ENCODE data around the gene OR11G2. TPM values are rescaled to one million over a fixed set of nuclear protein-coding genes. Genes with fewer than 3 reads are reported as not detected.
"Not testable (repeated sequence)": the region's sequence is repeated elsewhere in the genome, so short reads cannot be mapped to it uniquely, and the experiment has no call there.

The OR11G2 gene
- total RNA-seq, 6 experiments from 2014 or later = not detected

GRCh38 chr14:20198991-20199390 lies 8.3 kb downstream of the OR11G2 start:
- Mint-ChIP-seq H3K4me3 (no peak overlapping the region), H3K27me3 (ENCODE audit: insufficient read depth) (peaks cover 2% of the 10 kb centered on the region; the same call in 1 of the 2 replicates), H3K36me3 (ENCODE audit: low read depth) (0 out of 2 replicates have a peak, but pooled peaks cover 2% of the 10 kb centered on the region)

GRCh38 chr14:20204721-20205120 lies 14.0 kb downstream of the OR11G2 start:
- H3K27ac Mint-ChIP-seq = no peak overlapping the region

More at GRCh38 chr14:20198991-20199390, 8.3 kb downstream of the OR11G2 start:
- no peak for DNase-seq
- peaks cover 17% of the 10 kb centered on the region for H3K9me3 Mint-ChIP-seq
- no peak for TF ChIP-seq CTCF (IDR thresholded peaks at IDR 0.05)
- no peaks in the 10 kb centered on the region for H3K4me1 Mint-ChIP-seq (ENCODE audit: low read depth)
- no peak overlapping the region for H3K27ac Mint-ChIP-seq

GRCh38 chr14:20209595-20209994 lies 18.9 kb downstream of the OR11G2 start:
- no peak overlapping the region for H3K4me3 Mint-ChIP-seq
- TF ChIP-seq CTCF (IDR thresholded peaks at IDR 0.05) = no peak
- no peaks in the 10 kb centered on the region for H3K4me1 Mint-ChIP-seq (ENCODE audit: low read depth)
- no peak for DNase-seq
- no peaks in the 10 kb centered on the region for H3K27me3 Mint-ChIP-seq (ENCODE audit: insufficient read depth)
- H3K9me3 Mint-ChIP-seq = peaks cover 9% of the 10 kb centered on the region
- H3K27ac Mint-ChIP-seq = no peak overlapping the region
- peaks cover 5% of the 10 kb centered on the region; the same call in 1 of the 2 replicates for H3K36me3 Mint-ChIP-seq (ENCODE audit: low read depth)

More at GRCh38 chr14:20204721-20205120, 14.0 kb downstream of the OR11G2 start:
- DNase-seq = no peak
- Mint-ChIP-seq H3K36me3 (ENCODE audit: low read depth) (0 out of 2 replicates have a peak, but pooled peaks cover 4% of the 10 kb centered on the region), H3K27me3 (ENCODE audit: insufficient read depth) (no peaks in the 10 kb centered on the region), H3K9me3 (peaks cover 13% of the 10 kb centered on the region), H3K4me1 (ENCODE audit: low read depth) (no peaks in the 10 kb centered on the region), H3K4me3 (no peak overlapping the region)
- no peak for TF ChIP-seq CTCF (IDR thresholded peaks at IDR 0.05)

- H3K4me1 Mint-ChIP-seq (ENCODE audit: low read depth) = not testable (repeated sequence)
Measured at GRCh38 chr14:20212406-20212805, 21.7 kb downstream of the OR11G2 start.

GRCh38 chr14:20215196-20215595 lies 24.5 kb downstream of the OR11G2 start:
- peaks cover 5% of the 10 kb centered on the region for H3K9me3 Mint-ChIP-seq
- no peak for DNase-seq

More at GRCh38 chr14:20212406-20212805, 21.7 kb downstream of the OR11G2 start:
- H3K27me3 Mint-ChIP-seq (ENCODE audit: insufficient read depth); DNase-seq; H3K4me3 Mint-ChIP-seq; H3K9me3 Mint-ChIP-seq; H3K36me3 Mint-ChIP-seq (ENCODE audit: low read depth); H3K27ac Mint-ChIP-seq: not testable (repeated sequence)

More at GRCh38 chr14:20215196-20215595, 24.5 kb downstream of the OR11G2 start:
- TF ChIP-seq CTCF (IDR thresholded peaks at IDR 0.05) = no peak
- Mint-ChIP-seq H3K4me3 (no peak overlapping the region), H3K36me3 (ENCODE audit: low read depth) (peaks cover 5% of the 10 kb centered on the region; the same call in 1 of the 2 replicates), H3K27me3 (ENCODE audit: insufficient read depth) (peaks cover 3% of the 10 kb centered on the region), H3K4me1 (ENCODE audit: low read depth) (no peaks in the 10 kb centered on the region), H3K27ac (no peak overlapping the region)

All from HFFc6 (cell line).